ENCODE data around the gene CLEC11A. TPM values are rescaled to one million over a fixed set of nuclear protein-coding genes. Genes with fewer than 3 reads are reported as not detected.
A peak's percentile ranks its signal among the peaks of the same experiment; 100 is the strongest.

Gene CLEC11A
- total RNA-seq, 5 donors from 2014 or later (not counting 1 experiment from before 2014, with no cell fraction given): 1.4 to 5.0 (median 3.7) TPM

DNA sequence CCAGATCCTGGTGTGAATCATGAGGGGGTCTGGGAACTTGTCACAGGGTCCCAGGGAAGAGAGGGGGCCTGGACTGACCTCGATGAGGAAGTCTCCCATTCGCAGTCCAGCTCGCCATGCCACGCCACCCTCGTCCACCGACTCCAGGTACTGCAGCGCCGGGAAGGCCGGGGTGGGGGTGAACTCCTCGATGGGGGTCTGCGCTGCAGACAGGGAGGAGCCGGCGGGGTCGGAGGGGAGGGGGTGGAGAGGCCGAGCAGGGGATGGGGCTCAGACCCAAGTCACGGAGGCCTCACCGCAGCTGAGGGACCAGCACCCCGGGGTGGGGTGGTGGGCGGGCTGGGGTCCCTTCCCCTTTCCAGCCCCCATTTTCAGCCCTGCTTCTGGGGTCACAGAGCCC, 34.4 kb upstream of the CLEC11A start:
- WGBS (ENCODE audit: insufficient coverage): 71% methylated on average over 6 of the region's 19 CpGs
- Histone ChIP-seq H3K9me3 (no peaks in the 10 kb centered on the region), H3K27ac (ENCODE audit: low read length) (no peak overlapping the region), H3K4me3 (ENCODE audit: control insufficient read depth in 1 of 2, extremely low read depth in 1 of 2, low read length in 1 of 2) (no peak overlapping the region), H3K4me1 (ENCODE audit: control insufficient read depth in 1 of 2, extremely low read depth in 1 of 2, insufficient read depth in 2 of 2, low read length in 2 of 2) (no peaks in the 10 kb centered on the region), H3K36me3 (ENCODE audit: control insufficient read depth in 2 of 2, extremely low read depth in 1 of 2, insufficient read depth in 1 of 2, low read length in 1 of 2) (no peaks in the 10 kb centered on the region), H3K27me3 (replicated peaks in 1 of 2; ENCODE audit: control insufficient read depth in 2 of 2, extremely low read depth in 1 of 2, insufficient read depth in 2 of 2, low read length in 1 of 2) (peaks cover 6 to 72% of the 10 kb centered on the region in 2 experiments)
- peaks cover 55 to 68% of the 10 kb centered on the region in 2 donors for H3K27me3 Mint-ChIP-seq
- no peaks in the 10 kb centered on the region for H3K9me3 Mint-ChIP-seq
- no peaks in the 10 kb centered on the region for H3K36me3 Mint-ChIP-seq
- ATAC-seq (replicated peaks in 1 of 4) (no peak), DNase-seq (no peak)
- H3K27ac Mint-ChIP-seq: no peak overlapping the region
- peaks cover 0 to 7% (median 0%) of the 10 kb centered on the region in 3 donors for H3K4me1 Mint-ChIP-seq
- ChIA-PET CTCF (interaction anchor here in 1 of 2 donors (0.6 kb wide), 1 partner anchor 235 kb away, joined by 3 read pairs; no protein-coding TSS in a partner anchor), POLR2A (interaction anchor here in 1 of 2 donors (0.7 kb wide), 1 partner anchor 210 kb away, joined by 3 read pairs; no protein-coding TSS in a partner anchor)
- H3K4me3 Mint-ChIP-seq: no peak overlapping the region

DNA sequence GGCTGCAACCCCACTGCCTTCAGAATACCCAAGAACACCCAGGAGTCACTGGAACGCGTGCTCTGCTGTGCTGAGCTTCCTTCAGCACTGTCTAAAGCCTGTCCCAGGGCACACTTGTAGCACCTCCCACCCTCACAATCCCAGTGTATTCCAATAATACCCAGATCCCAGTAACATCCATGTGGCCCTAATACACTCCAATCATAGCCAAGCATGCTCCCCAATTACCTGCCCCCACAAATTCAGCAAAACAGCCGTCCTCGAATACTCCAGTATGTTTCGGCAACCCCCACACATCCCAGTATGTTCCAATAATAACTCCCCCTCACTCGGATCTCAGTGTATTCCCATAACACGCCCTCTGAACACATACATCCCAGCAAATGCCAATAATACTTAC, 32.7 kb upstream of the CLEC11A start:
- WGBS (ENCODE audit: insufficient coverage): 76% methylated on average over 7 of the region's 7 CpGs
- ATAC-seq (replicated peaks in 1 of 4) (no peak), DNase-seq (no peak)
- no peaks in the 10 kb centered on the region for H3K9me3 ChIP-seq
- no peak overlapping the region for H3K4me3 ChIP-seq (ENCODE audit: control insufficient read depth in 1 of 2, extremely low read depth in 1 of 2, low read length in 1 of 2)
- Mint-ChIP-seq H3K27ac (no peak overlapping the region), H3K27me3 (peaks cover 51 to 62% of the 10 kb centered on the region in 2 donors), H3K4me1 (peaks cover 0 to 7% (median 0%) of the 10 kb centered on the region in 3 donors), H3K36me3 (no peaks in the 10 kb centered on the region), H3K4me3 (no peak overlapping the region), H3K9me3 (no peaks in the 10 kb centered on the region)
- no peaks in the 10 kb centered on the region for H3K4me1 ChIP-seq (ENCODE audit: control insufficient read depth in 1 of 2, extremely low read depth in 1 of 2, insufficient read depth in 2 of 2, low read length in 2 of 2)
- CTCF ChIA-PET: no interaction called here
- no peak overlapping the region for H3K27ac ChIP-seq (ENCODE audit: low read length)
- H3K27me3 ChIP-seq (replicated peaks in 1 of 2; ENCODE audit: control insufficient read depth in 2 of 2, extremely low read depth in 1 of 2, insufficient read depth in 2 of 2, low read length in 1 of 2): peaks cover 6 to 75% of the 10 kb centered on the region in 2 experiments
- no peaks in the 10 kb centered on the region for H3K36me3 ChIP-seq (ENCODE audit: control insufficient read depth in 2 of 2, extremely low read depth in 1 of 2, insufficient read depth in 1 of 2, low read length in 1 of 2)
- POLR2A ChIA-PET: no interaction called here

- CTCF ChIA-PET: no interaction called here
Observed at GRCh38 chr19:50693064-50693975, 29.8 kb upstream of the CLEC11A start.

GRCh38 chr19:50694815-50695145, 28.4 kb upstream of the CLEC11A start:
- no peak overlapping the region for H3K4me3 ChIP-seq (ENCODE audit: control insufficient read depth in 1 of 2, extremely low read depth in 1 of 2, low read length in 1 of 2)
- POLR2A ChIA-PET: no interaction called here
- H3K27me3 Mint-ChIP-seq: peaks cover 62 to 70% of the 10 kb centered on the region in 2 donors
- no peak overlapping the region for H3K4me3 Mint-ChIP-seq
- no peak for DNase-seq
- ATAC-seq (replicated peaks in 1 of 4): no peak
- no peaks in the 10 kb centered on the region for H3K4me1 Mint-ChIP-seq
- H3K4me1 ChIP-seq (ENCODE audit: control insufficient read depth in 1 of 2, extremely low read depth in 1 of 2, insufficient read depth in 2 of 2, low read length in 2 of 2): no peaks in the 10 kb centered on the region
- CTCF ChIA-PET: no interaction called here
- H3K9me3 ChIP-seq: no peaks in the 10 kb centered on the region
- H3K36me3 Mint-ChIP-seq: no peaks in the 10 kb centered on the region
- no peak overlapping the region for H3K27ac ChIP-seq (ENCODE audit: low read length)
- peaks cover 0 to 3% (median 0%) of the 10 kb centered on the region in 3 donors for H3K9me3 Mint-ChIP-seq
- H3K36me3 ChIP-seq (ENCODE audit: control insufficient read depth in 2 of 2, extremely low read depth in 1 of 2, insufficient read depth in 1 of 2, low read length in 1 of 2): no peaks in the 10 kb centered on the region
- 5% methylated on average over 39 of the region's 51 CpGs for WGBS (ENCODE audit: insufficient coverage)
- H3K27ac Mint-ChIP-seq: no peak overlapping the region
- H3K27me3 ChIP-seq (replicated peaks in 1 of 2; ENCODE audit: control insufficient read depth in 2 of 2, extremely low read depth in 1 of 2, insufficient read depth in 2 of 2, low read length in 1 of 2): peaks cover 4 to 74% of the 10 kb centered on the region in 2 experiments

More at GRCh38 chr19:50693064-50693975, 29.8 kb upstream of the CLEC11A start:
- no peak overlapping the region for H3K4me3 Mint-ChIP-seq
- no peaks in the 10 kb centered on the region for H3K4me1 Mint-ChIP-seq
- ATAC-seq (replicated peaks in 1 of 4): no peak
- peaks cover 4 to 70% of the 10 kb centered on the region in 2 experiments for H3K27me3 ChIP-seq (replicated peaks in 1 of 2; ENCODE audit: control insufficient read depth in 2 of 2, extremely low read depth in 1 of 2, insufficient read depth in 2 of 2, low read length in 1 of 2)
- POLR2A ChIA-PET: no interaction called here
- H3K4me1 ChIP-seq (ENCODE audit: control insufficient read depth in 1 of 2, extremely low read depth in 1 of 2, insufficient read depth in 2 of 2, low read length in 2 of 2): no peaks in the 10 kb centered on the region
- H3K27ac Mint-ChIP-seq: no peak overlapping the region
- no peak overlapping the region for H3K4me3 ChIP-seq (ENCODE audit: control insufficient read depth in 1 of 2, extremely low read depth in 1 of 2, low read length in 1 of 2)
- no peaks in the 10 kb centered on the region for H3K9me3 ChIP-seq
- 12% methylated on average over 18 of the region's 23 CpGs for WGBS (ENCODE audit: insufficient coverage)
- no peak for DNase-seq
- no peak overlapping the region for H3K27ac ChIP-seq (ENCODE audit: low read length)
- H3K36me3 ChIP-seq (ENCODE audit: control insufficient read depth in 2 of 2, extremely low read depth in 1 of 2, insufficient read depth in 1 of 2, low read length in 1 of 2): no peaks in the 10 kb centered on the region
- no peaks in the 10 kb centered on the region for H3K36me3 Mint-ChIP-seq
- H3K9me3 Mint-ChIP-seq: peaks cover 0 to 3% (median 0%) of the 10 kb centered on the region in 3 donors
- peaks cover 56 to 72% of the 10 kb centered on the region in 2 donors for H3K27me3 Mint-ChIP-seq

DNA sequence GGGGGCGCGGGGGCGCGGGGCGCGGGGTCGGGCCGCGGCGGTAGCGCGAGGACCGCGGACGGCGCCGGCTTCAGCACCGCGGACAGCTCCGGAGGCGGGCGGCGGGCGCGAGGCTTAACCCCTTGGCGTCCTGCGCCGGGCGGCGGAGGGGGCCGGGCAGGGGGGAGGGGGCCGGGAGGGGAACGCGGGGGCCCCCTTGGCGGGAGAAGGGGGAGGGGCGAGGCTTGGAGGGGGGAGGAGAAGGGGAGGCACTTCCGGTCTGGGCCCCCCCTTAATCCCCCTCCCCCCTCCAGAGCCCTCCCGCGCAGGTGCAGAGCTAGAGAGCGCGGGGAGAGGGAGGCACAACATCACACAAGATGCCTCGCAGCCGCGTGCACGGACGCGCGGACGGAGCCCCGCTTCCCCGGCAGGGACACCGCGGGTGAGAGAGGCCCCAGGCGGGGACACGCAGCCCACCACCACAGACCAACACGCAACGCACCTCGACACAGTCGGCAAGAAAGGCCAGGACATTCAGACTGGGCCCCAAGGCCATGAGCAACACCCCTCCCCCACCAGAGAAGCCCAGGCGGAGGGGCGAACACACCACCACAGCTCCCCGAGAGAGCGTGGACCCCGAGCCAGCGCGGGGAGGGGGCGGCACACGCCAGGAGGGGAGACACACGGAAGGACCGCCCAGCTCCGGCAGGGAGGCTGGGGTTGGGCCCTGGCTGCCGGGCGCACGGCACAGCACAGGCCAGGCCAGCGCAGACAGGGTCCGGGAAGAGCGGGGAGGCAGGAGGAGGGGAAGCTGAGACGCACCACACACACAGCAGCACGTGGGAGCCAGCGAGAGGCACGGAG, 27.7 kb upstream of the CLEC11A start:
- ChIA-PET CTCF (no interaction called here), POLR2A (no interaction called here)
- no peaks in the 10 kb centered on the region for H3K4me1 ChIP-seq (ENCODE audit: control insufficient read depth in 1 of 2, extremely low read depth in 1 of 2, insufficient read depth in 2 of 2, low read length in 2 of 2)
- peak in 2 of 4 experiments; percentile 35 to 53 for ATAC-seq (replicated peaks in 1 of 4)
- DNase-seq: peak in 10 of 35 experiments; percentile 11 to 50 (median 26)
- Mint-ChIP-seq H3K36me3 (no peaks in the 10 kb centered on the region), H3K4me1 (no peaks in the 10 kb centered on the region), H3K4me3 (peak overlapping the region in 1 of 3 donors; percentile 12), H3K27ac (no peak overlapping the region), H3K27me3 (peaks cover 62 to 71% of the 10 kb centered on the region in 2 donors), H3K9me3 (peaks cover 0 to 3% (median 0%) of the 10 kb centered on the region in 3 donors)
- no peak overlapping the region for H3K27ac ChIP-seq (ENCODE audit: low read length)
- no peaks in the 10 kb centered on the region for H3K36me3 ChIP-seq (ENCODE audit: control insufficient read depth in 2 of 2, extremely low read depth in 1 of 2, insufficient read depth in 1 of 2, low read length in 1 of 2)
- H3K4me3 ChIP-seq (ENCODE audit: control insufficient read depth in 1 of 2, extremely low read depth in 1 of 2, low read length in 1 of 2): no peak overlapping the region
- H3K9me3 ChIP-seq: no peaks in the 10 kb centered on the region
- H3K27me3 ChIP-seq (replicated peaks in 1 of 2; ENCODE audit: control insufficient read depth in 2 of 2, extremely low read depth in 1 of 2, insufficient read depth in 2 of 2, low read length in 1 of 2): peaks cover 4 to 78% of the 10 kb centered on the region in 2 experiments
- 5% methylated on average over 45 of the region's 81 CpGs for WGBS (ENCODE audit: insufficient coverage)

DNA sequence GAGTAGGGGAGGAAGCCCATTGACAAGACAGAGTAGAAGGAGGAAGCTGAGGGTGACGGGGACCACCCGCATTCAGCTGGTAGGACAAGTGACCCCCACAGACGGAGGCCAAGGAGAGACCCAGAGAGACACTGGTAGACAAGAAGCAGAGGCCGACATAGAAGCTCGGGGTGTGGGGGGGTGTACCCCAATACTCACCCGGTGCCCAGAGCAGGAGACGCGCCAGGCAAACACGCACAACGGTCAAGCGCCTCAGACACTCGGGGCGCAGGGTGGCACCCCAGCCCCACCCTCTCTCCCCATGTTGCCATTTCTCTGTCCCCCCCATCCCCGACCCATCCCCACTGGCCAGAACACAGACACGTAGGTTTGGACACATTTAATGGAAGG, 27.1 kb upstream of the CLEC11A start:
- Mint-ChIP-seq H3K27me3 (peaks cover 60 to 66% of the 10 kb centered on the region in 2 donors), H3K9me3 (peaks cover 0 to 3% (median 0%) of the 10 kb centered on the region in 3 donors), H3K4me3 (peak overlapping the region in 1 of 3 donors; percentile 12), H3K27ac (no peak overlapping the region), H3K36me3 (no peaks in the 10 kb centered on the region), H3K4me1 (no peaks in the 10 kb centered on the region)
- Histone ChIP-seq H3K4me1 (ENCODE audit: control insufficient read depth in 1 of 2, extremely low read depth in 1 of 2, insufficient read depth in 2 of 2, low read length in 2 of 2) (no peaks in the 10 kb centered on the region), H3K27ac (ENCODE audit: low read length) (no peak overlapping the region), H3K9me3 (no peaks in the 10 kb centered on the region), H3K4me3 (ENCODE audit: control insufficient read depth in 1 of 2, extremely low read depth in 1 of 2, low read length in 1 of 2) (no peak overlapping the region), H3K27me3 (replicated peaks in 1 of 2; ENCODE audit: control insufficient read depth in 2 of 2, extremely low read depth in 1 of 2, insufficient read depth in 2 of 2, low read length in 1 of 2) (peaks cover under 1 to 80% of the 10 kb centered on the region in 2 experiments), H3K36me3 (ENCODE audit: control insufficient read depth in 2 of 2, extremely low read depth in 1 of 2, insufficient read depth in 1 of 2, low read length in 1 of 2) (no peaks in the 10 kb centered on the region)
- CTCF ChIA-PET: no interaction called here
- DNase-seq: no peak
- 8% methylated on average over 2 of the region's 15 CpGs for WGBS (ENCODE audit: insufficient coverage)
- no peak for ATAC-seq (replicated peaks in 1 of 4)
- POLR2A ChIA-PET: no interaction called here

Measured in T-cell (primary cell).